GM19467 (cell line): ENCODE results near the gene ZNF813.

Experiments used
- ATAC-seq: cut with Tn5 transposase; IDR thresholded peaks from one replicate; pipeline ENCODE4 v1.9.1; 2021; ENCODE audit warnings: mild to moderate bottlenecking, moderate library complexity; ENCODE audit not compliant: unreplicated experiment

ZNF813 gene

DNA sequence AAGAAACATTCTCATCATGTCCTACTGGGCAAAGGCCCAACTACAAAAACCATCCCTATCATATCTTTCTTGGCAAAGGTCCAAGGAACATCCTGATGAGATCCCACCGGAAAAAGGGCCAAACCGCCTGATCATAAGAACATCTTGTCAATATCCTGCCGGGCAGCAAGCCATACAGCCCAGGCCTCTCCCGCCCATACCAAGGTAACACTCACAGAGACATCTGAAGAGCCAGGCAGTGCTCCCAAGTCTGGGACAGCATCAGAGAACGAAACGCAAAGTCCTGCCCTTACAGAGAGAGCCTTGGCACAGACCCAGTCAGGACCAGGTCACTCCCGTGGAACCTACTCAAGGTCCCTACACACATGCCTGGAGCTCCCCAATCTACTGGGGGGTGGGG is 51.9 kb downstream of the ZNF813 start:
- no peak for ATAC-seq

DNA sequence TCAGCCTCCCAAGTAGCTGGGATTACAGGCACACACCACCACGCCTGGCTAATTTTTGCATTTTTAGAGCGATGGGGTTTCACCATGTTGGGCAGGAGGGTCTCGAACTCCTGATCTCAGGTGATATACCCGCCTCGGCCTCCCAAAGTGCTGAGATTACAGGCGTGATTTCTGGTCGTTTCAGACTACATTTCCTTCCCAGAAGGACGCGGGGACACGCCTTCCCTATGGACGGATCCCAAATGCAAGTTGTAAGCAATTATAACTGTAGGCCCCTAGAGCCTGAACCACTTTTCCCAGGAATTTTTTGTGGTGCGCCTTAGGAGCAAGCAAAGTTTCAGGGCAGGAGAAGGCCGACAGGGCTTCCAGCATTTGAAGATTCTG is 52.6 kb downstream of the ZNF813 start:
- no peak for ATAC-seq

DNA sequence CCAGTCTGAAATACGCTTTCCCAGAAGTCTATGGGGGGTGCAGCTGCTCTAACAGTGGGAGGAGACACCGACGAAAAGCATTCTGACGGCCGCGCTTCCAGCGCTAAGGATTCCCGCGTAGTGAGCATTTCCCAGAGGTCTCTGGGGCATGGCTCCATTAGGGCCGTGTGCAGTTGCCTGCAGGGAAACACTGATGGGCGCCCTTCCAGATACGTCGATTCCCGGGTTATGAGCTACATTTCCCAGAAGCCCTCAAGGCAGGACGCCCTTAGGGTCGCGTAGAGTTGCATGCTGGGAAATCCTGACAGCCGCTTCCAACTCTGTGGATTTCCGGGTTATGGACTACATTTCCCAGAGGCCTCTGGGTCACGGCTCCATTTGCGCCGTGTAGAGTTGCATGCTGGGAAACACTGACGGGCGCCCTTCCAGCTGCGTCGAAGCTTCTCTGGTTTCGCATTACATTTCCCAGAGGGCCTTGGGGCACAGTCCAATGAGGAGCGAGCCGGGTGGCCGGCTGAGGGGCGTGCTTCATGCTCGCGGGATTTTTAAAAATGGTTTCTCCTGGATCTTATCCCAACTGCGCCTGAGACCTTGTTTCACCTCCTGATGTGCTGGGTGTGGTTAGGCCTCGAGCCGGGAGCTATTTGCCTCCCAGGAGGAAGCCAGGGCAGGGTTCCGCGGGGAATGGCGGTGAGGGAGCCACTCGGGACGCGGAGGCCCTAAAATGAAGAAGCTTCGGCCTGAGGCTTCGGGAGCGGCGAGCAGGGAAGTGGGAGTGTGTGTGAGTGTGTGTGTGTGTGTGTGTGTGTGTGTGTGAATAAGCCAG is 53.2 kb downstream of the ZNF813 start:
- ATAC-seq: peak; percentile 88

DNA sequence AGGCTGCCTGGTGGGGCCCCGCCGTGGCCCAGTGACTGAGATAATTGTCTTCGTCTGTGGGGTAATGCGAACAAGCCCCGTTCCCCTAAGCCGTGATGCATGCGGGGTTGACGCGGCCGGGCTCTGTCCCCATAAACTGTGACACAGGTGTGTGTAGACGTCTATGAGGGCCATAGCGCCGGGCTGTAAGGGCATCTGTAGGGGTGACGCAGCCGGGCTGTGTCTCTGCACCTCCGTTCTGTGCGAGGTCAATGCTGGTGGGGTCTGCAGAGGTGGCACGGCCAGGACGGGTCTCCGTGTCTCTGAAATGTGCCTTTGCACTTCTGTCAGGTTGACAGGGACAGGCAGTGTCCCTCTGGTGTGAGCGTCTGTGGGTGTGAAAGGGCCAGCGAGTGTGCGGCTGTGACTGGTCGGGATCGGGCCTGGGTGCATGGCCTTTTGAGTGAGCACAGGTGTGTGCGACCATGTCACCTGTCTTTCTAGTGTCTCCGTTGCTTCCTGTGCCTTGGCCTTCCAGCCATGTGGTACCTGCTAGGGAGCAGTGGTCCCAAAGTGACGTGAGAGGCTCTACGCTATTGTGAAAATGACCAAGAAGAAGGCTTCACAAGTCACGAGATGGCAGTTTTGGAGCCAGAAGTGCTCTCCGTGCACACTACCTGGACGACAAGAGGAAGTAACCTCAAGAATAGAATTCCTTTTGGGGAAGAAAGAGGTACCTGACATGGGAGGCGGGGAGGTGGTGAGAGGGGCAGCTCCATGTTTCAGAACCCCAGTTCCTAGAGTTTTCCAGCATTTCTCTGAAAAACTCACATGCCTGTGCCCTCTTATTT is 54.1 kb downstream of the ZNF813 start:
- no peak for ATAC-seq

DNA sequence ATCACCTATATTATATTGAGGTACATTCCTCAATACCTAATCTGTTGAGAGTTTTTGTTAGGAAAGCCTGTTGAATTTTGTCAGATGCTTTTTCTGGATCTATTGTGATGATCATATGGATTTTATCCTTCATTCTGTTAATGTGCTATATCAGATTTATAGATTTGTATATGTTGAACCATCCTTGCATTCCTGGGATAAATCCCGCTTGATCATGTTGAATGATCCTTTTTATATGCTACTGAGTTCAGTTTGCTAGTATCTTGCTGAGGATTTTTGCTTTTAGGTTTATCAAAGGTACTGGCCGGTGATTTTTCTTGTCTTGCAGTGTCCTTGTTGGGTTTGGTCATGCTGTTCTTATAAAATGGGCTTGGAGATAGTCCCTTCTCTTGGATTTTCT is 58.4 kb downstream of the ZNF813 start:
- ATAC-seq: no peak

DNA sequence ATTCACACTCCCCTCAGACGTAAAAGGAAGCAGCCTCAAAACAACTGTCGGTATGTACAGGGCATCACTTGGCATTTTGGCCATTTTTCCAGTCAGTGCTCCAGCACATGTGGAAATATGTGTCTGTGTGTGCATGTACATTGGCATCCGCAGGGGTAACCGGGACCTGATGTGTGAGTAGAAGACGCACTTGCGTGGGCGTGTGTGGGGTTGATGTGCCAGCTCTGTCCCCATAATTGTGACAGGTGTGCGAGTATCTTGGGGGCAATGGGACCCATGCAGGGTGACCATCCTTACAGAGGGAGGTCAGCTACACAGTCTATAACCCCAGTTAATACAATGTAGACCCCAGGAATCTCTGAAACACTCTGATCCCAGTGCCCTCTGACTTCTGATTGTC is 63.1 kb downstream of the ZNF813 start:
- no peak for ATAC-seq

DNA sequence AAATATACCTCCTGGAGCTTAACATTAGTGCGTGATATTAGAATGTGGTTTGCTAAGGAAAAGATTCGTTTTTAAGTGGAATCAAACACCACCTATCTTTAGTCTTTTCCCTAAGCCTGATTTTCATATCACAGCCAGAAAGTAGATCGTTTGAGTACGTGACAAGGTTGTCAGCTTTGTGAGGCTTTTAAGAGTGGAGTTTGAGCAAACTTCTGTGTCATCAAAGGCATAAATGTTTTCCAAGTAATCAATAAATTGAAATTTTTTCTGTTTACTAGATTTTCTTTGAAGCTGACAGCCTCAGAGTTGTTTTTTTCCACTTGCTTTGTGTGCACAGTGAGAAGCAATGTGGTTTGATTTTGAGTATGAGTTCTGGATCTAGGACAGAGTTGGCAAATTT is 63.9 kb downstream of the ZNF813 start:
- no peak for ATAC-seq

DNA sequence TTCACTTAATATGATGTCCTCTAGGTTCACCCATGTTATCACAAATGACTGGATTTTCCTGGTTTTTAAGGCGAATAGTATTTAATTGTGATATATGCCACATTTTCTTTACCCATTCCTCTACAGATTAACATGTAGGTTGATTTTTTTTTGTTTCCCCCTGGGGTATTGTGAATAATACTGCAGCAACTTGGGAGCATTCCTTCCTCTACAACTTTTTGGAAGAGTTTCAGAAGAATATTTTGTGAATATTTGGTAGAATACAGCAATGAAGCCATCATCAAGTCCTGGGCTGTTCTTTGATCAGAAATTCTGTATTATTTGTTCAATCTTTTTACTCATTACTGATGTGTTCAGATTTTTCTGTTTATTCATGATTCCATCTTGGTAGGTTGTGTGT is 64.8 kb downstream of the ZNF813 start:
- ATAC-seq: no peak

DNA sequence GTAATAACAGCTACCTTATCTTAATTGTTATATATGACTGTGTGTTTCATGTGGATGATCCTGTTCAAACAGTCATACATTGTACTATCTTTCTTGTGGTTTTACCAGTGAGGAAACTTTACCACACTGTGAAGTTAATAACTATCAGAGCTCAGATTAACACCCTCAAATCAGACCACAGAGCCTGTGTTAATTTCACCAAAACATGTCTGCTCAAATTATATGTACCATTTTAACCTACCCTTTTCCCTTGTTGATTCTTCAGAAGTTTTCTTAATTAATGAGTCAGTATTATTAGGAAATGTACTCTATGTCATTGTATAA is 68.7 kb downstream of the ZNF813 start:
- ATAC-seq: no peak

DNA sequence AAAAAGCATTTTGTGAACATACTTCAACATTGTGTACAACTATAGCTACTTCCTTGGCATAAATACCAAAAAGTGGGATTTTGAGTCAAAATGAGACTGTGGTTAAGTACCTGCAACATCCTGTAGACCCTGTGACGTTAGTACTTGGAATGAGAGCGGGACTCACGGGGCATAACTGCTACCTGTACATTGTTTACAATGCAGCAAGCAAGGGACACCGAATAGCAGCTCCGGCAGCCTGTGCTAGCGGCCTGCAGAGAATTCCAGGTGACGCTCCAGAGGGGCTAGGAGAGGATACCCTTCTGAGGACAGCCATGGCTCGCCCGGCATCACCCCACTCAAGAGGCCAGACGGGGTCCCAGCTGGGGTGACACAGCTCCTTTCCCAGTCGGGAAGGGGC is 69.6 kb downstream of the ZNF813 start:
- no peak for ATAC-seq

DNA sequence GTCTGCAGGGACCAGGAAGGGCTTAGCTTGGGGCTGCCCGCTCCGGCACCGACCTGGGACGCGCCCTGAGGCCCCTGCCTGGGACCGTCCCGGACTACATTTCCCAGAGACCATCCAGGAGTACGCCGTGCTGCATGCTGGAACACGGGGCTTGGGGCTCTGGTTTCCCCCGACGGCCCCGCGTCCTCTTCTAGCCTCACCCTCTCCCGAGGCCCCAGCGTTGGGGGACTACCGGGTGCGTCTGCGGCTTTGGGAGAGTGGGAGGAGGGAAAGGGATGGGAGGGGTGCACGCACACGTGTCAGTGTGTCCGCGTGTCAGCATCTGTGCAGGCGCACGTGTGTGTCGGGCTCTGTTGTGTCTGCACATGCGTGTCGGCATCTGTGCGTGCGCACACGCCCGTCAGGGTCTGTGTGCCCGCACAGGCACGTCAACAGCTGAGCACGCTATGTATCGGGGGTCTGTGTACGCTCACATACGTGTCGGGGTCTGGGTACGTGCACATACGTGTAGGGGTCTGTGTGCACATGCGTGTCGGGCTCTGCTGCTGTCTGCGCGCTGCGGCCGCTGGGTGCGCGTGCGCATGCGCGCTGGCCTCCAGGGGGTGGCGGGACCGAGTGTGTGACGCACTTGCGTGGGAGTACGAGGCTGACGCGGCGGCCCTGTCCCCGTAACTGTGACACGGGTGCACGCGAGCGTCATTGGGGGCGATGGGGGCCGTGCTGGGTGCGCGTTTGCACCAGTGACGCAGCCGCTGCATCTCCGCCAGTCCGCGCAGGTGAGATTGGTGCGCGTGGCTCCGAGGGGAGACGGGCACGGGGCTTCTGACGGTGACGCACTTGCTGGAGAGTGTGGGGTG is 70.2 kb downstream of the ZNF813 start, which contains the start of gene ZNF331:
Gene ZNF331 (plus strand): TSS at position 625 of the 857 bp plus-strand sequence. CDS start 31,232 bp downstream, outside the sequence.
- ATAC-seq: peak; percentile 74

DNA sequence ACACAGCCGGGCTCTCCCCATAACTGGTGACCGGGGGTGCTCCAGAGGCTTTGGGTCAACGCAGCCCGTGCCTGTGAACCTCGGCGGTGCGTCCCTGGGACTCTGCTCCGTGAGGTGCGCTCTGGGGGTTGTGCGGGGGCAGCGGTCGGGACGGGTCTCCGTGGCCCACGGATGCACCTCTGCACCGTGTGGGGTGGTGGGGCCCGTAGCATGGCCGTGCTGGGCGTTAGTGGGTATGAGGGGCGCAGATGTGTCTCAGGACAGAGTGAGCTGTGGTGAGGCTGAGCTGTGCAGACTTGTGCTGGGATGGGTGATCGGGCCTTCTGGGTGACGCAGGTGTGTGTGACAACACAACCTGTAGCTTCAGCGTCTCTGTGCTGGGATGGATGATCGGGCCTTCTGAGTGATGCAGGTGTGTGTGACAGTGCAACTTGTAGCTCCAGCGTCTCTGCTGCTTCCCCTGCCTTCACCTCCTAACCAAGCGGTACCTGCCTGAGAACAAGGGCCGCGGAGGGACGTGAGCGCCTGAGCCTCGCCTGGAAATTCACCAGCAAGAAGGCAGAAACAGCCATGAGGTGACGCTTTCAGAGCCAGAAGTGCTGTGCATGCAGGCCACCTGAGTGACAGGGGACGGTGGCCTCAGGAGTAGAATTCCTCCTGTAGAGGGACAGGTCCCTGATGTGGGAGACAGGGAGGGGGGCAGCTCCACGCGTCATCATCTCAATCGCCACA is 71.0 kb downstream of the ZNF813 start:
- no peak for ATAC-seq

DNA sequence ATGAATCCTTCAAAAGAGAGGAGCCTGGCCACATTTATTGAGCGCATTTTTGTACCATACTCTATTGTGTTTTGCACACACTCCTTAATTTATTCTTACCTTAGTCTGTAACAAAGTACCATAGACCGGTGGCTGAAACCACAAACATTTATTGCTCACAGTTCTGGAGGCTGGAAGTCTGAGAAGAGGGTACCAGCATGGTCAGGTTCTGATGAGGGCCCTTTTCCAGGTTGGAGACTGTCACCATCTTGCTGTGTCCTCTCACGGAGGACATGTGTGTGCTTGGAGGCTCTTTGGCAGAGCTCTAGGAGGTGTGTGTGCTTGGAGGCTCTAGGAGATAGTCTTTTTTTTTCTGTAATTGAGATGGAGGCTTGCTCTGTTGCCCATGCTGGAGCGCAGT is 72.6 kb downstream of the ZNF813 start:
- ATAC-seq: no peak

DNA sequence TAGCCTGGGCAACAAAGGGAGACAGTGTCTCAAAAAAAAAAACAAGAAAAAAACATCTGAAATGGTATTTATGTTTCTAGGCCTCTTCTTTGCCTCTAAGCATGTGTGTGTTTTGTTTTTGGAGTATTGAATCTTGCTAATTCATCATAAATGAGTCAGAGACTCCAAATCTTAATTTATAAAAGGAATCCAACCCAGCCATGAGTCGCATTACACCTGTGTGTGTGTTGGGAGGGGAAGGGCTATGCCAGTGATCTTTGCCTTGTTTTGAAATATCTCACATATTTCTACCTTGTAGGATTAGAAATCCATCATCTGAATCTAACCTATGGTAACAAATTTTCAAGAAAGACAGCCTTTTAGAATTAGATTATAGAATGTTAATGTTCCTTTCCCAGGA is 74.4 kb downstream of the ZNF813 start:
- no peak for ATAC-seq

DNA sequence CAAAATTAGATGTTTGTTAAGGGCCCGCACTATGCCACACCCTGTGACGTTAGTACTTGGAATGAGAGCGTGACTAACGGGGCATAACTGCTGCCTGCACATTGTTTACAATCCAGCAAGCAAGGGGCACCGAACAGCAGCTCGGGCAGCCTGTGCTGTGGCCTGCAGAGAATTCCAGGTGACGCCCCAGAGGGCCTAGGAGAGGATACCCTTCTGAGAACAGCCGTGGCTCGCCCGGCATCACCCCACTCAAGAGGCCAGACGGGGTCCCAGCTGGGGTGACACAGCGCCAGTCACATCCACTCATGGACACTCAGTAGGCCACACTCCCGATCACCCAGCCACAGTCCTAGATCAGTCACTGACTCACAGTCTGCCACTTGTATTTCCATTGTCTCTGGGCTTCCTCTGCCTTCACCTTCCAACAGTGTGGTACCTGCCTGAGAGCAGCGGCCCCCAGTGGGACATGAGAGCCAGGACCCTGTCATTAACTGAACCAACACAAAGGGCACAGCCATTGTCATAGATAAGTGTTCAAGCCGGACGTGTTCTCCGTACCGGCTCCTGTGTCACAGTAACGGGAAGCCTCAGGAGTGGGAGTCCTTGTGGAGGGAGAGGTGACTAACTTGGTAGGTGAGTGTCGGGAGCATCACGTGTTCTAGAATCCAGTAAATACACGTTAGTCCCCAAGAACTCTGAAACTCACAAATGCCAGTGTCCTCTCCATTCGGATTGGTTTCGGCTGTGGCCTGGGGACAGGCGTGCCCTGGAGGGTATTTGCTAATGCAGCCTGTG is 77.9 kb downstream of the ZNF813 start:
- no peak for ATAC-seq
